ENCODE results near the gene CHMP4B.

Gene CHMP4B

DNA sequence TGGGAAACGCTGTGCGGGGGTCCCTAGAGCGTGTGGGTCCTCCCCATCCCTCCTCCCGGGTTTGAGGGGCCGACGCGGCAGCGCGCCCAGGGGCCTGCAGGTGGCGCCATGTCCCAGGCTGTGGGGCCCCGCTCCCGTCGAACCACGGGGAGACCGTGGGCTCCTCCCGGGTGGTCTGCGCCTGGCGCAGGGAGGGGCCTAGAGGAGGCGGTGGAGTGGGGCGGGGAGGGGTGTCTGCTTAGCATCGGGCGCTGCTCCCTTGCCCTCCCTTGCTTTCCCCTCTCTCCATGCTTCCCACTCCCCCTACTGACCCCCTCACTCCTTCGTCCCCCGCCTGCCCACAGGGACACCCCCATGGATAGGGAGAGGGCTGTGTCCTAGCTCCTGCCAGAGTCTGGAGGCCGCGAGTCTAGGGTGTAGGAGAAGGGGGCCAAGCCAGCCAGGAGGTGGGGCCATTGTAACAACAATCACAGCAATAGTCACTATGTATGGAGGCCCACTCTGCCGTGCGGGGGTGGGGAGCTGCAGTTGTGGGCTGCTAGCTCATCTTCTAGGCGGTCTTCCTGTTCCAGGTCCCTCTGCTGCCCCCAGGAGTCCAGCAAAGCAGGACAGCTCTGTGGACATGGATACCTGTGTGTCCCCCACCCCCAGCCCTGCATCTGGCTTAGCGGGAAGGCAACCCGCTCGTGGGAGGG is 51.7 kb downstream of the CHMP4B start:
- no peak for FAIRE-seq
- peak; percentile 36 for DNase-seq (ENCODE audit: low spot score)

DNA sequence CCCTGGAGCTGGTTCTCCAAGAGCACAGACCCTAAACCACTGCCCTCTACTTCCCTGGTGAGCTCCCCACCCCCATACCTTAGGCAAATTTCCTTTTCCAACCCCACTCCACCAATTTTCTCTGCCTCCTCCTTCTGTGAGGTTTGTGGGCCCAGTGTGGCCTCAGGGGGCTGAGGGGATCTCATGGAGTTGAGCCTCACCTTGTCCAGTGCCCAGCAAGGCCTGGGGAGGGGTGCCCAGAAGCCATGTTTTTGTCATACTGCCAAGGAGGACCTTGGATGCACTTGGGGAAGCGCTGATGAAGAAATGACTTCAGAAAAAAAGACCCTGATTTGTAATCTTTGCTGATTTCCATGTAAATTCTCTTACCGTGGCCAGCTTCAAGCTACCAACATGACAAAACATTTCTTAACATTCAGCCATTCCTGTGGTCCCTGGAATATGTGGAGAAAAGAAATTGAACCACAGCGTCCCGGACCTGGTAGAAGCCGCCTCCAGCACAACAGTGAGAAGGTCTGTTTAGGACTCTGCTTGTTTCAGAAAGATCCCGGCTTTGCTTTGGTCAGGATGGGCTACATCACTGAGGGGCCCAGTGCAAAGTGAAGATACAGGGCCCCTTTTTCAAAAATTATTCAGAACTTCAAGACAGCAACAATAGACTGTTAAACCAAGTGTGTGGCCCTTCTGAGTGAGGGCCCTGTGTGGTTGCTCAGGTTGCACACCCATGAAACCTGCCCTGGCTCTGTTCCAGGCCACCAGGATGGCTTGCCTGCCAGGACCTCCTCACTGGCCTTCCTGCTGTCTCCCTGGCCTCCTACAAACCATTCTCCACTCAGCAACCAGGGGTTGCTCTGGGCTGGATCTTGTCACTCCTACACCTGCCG is 52.5 kb downstream of the CHMP4B start:
- FAIRE-seq (no peak), DNase-seq (ENCODE audit: low spot score) (no peak)

DNA sequence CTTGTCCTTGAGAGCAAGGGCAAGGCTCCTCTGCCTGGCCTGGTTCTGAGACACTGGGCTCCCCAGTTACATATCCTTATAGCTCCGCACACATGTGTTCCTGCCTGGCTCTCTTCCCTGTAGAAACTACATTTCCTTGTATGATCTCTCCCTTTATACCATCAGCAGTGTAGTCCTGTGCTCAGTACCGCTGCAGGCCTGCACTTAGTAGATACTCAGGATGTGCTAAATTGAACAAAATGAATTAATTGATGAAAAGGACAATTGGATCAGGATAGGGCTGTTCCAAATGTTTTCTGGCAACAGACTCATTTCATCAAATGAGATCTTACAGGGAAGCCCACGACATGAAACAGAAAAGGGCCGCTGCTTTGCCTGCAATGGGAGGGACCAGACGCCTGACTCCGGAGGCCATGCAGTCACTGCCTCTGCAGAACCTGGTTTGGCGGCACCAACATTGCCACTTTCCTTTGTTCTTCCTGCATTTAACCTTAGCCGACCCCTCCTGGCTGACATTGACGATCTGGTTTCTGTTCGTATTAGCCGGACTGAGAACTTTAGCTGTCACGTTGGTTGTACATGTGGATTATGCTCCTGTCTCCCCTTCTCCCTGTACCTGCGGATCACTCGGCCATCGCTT is 53.3 kb downstream of the CHMP4B start:
- DNase-seq (ENCODE audit: low spot score) = no peak
- no peak for FAIRE-seq

DNA sequence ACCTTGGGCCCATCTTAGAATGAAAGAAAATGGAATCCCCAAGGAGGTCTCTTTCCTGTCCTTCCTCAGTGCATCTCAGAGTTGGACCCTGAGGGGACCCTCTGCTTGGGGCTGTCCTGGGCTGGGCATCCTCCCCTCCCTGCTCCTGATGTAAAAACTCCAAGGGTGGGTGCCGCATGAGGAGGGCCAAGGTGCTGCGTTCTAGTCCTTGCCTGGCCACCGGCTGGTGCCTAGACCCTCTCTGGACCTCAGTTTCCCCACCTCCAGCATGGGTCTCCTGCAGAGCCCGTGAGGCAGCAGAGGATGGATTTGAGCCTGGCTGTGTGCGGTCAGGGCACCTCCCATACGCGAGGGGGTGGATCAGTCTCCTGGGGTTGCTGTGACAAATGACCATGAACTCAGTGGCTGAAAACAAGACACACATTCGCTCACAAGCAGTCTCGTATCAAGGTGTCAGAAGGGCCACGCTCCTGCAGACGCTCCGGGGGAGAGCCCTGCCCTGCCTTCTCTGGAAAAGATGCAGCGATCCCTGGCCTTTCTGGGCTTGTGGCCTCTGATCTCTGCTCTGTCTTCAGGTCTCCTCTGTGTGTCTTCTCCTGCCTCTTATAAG is 54.7 kb downstream of the CHMP4B start:
- FAIRE-seq = no peak

GRCh38 chr20:33866398-33867100 is 55.4 kb downstream of the CHMP4B start:
- DNase-seq (ENCODE audit: low spot score) (no peak), FAIRE-seq (no peak)

More for the DNA sequence above, 54.7 kb downstream of the CHMP4B start:
- DNase-seq (ENCODE audit: low spot score) = no peak

DNA sequence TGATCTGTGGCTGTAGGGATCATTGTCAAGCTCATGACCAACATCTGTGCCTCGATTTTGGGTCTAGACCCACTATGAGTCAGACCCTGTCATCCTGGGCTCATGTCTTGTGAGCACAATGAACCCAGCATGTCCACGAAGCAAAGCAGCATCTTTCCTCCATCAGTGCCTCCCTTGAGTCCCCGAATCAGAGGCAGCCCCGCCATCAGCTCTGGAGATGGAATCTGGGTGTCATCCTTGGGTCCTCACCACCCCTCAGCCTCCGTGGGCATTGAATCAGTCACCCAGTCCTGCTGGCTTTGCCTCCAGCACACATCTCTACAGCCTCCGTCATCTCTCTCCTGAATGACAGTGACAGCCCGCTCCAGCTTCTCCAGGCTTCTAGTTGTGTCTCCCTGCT is 56.9 kb downstream of the CHMP4B start:
- FAIRE-seq = no peak

GRCh38 chr20:33868595-33868994 is 57.4 kb downstream of the CHMP4B start:
- no peak for FAIRE-seq

More for the DNA sequence above, 56.9 kb downstream of the CHMP4B start:
- no peak for DNase-seq (ENCODE audit: low spot score)

DNA sequence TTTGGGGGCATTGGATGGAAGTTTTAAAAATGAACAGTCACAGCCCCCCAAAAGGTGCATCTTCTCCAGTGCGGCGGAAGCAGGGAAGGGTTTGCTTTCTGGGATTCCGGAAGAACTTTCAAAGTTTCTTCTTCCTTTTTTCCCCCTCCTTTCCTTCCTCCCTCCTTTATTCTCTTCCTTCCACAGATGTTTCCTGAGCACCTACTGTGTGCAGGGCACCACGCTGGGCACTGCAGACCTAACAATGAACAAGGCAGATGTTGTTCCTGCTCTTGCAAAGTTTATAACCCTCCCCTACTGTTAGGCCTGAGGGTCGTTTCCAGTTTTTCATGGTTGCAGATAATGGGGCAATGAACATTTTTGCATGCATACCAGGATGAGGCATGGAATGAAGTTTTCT is 58.1 kb downstream of the CHMP4B start:
- FAIRE-seq = no peak

More at GRCh38 chr20:33868595-33868994, 57.4 kb downstream of the CHMP4B start:
- DNase-seq (ENCODE audit: low spot score) = no peak

GRCh38 chr20:33871362-33871761 is 60.2 kb downstream of the CHMP4B start:
- DNase-seq (ENCODE audit: low spot score) (no peak), FAIRE-seq (no peak)

More for the DNA sequence above, 58.1 kb downstream of the CHMP4B start:
- DNase-seq (ENCODE audit: low spot score) = no peak

DNA sequence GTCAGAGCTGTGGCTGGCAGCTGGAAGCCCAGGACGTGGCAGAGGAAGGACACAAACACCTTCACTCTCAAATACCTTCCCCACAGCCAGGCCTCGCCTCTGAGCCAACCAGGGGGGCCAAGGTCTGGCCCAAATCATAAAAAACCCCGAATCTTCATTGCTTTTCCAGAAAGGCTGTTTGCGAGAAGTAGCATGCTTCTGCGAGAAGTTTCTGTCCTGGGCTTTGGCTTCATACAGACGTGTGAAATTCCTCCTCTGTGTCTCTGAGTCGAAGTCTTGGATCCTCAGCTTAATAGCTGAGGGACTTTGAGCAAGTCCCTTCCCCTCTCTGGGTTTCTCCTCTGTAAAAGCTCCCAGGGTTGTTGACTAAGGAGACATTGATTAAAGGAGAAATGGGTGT is 63.0 kb downstream of the CHMP4B start:
- no peak for DNase-seq (ENCODE audit: low spot score)
- FAIRE-seq = no peak

- FAIRE-seq = no peak
These were observed 63.9 kb downstream of the CHMP4B start for GRCh38 chr20:33875055-33875454.

GRCh38 chr20:33875534-33876026 is 64.4 kb downstream of the CHMP4B start:
- FAIRE-seq = no peak
- no peak for DNase-seq (ENCODE audit: low spot score)

More at GRCh38 chr20:33875055-33875454, 63.9 kb downstream of the CHMP4B start:
- no peak for DNase-seq (ENCODE audit: low spot score)

- FAIRE-seq (no peak), DNase-seq (ENCODE audit: low spot score) (no peak)
These were observed 67.4 kb downstream of the CHMP4B start for GRCh38 chr20:33878583-33878982.

- DNase-seq (ENCODE audit: low spot score) (no peak), FAIRE-seq (no peak)
These were observed 69.2 kb downstream of the CHMP4B start for GRCh38 chr20:33880396-33880795.

DNA sequence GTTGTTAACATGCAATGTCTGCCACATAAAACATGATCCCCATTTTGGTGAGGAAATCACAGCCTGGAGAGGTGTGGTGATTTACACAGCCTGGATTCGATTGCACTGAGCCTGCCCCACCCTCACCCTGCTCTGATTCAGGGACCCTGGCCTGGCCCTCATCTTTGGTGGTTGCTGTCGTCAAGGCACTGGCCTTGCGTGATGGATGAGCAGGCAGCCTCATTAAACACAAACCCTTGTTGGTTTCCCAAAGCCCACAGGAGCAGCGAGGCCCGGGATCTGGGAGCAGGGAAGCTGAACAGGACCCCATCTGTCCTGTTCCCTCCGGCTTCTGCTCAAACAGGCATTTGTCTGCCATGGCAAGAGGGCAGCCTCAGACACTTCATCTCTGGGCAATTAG is 70.8 kb downstream of the CHMP4B start:
- FAIRE-seq (no peak), DNase-seq (ENCODE audit: low spot score) (no peak)

- FAIRE-seq = no peak
These were observed 71.3 kb downstream of the CHMP4B start for GRCh38 chr20:33882481-33882880.

DNA sequence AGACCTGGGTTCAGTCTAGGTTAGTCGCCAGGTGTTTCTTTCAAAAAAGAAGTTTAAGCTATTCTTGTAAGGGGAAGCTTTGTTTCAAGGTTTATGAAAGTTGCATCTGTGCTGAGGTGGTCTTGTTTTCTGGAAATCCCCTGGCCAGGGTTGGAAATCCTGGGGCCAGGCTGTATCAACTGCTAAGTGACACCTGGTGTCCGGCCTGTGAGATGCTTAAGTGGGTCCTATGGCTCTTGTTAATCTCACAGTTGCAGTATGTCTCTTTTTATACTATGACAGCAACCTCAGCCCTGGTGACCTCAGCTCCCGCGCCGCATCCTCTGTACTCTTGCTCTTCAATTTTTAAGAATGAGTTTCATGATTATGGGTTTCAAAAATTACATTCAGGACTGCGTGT is 72.0 kb downstream of the CHMP4B start:
- DNase-seq (ENCODE audit: low spot score) (no peak), FAIRE-seq (no peak)

More at GRCh38 chr20:33882481-33882880, 71.3 kb downstream of the CHMP4B start:
- DNase-seq (ENCODE audit: low spot score) = no peak

DNA sequence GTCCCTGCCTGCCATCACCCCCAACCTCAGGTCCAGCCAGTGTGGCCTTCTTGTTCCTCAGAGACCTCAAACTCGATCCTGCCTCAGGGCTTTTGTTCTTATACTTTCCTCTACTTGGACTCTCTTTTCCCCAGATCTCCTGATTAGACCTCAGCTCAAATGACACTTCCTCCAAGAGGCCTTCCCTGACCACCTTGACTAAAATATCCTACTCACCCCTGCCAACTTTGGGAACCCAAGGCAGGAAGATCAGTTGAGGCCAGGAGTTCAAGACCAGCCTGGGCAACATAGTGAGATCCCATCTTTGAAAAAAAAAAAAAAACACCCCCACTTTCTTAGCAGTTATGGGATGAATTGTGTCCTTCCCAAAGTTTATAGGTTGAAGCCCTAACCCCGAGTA is 73.5 kb downstream of the CHMP4B start:
- DNase-seq (ENCODE audit: low spot score) (no peak), FAIRE-seq (no peak)

DNA sequence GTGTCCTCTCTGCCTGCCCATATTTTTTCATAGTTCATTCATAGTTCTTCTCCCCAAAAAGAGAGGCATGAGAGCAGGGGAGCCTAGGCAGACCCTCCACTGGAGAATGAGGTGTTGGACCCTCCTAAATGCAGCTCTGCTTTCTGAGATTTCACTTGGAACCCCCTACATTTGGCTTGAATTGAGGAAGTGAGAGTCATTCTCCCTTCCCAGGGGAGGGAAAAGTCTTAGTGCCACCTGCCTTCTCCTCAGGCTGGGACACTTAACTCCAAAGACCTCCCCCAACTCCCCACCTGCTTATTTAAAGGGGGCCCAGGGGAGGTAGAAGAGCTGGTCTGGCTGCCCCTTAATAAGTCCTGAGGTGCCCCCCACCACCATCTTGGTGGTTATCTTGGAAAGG is 78.2 kb downstream of the CHMP4B start:
- FAIRE-seq = no peak

DNA sequence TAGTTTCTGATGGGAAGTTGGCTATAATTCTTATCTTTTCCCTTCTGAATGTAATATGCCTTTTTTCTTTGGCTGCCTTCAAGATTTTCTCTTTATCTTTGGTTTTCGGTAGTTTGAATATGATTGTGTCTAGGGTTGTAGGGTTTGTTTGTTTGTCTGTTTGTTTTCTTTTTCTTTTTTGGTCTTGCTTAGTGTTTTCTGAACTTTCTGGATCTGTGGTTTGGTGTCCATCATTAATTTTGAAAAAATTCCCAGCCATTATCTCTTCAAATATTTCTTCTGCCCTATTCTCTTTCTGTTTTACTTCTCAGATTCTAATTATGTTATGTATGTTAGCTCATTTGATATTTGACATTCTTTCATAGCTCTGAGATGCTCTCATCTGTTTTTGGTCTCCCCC is 79.4 kb downstream of the CHMP4B start:
- FAIRE-seq = no peak
- no peak for DNase-seq (ENCODE audit: low spot score)

More for the DNA sequence above, 78.2 kb downstream of the CHMP4B start:
- DNase-seq (ENCODE audit: low spot score) = no peak

DNA sequence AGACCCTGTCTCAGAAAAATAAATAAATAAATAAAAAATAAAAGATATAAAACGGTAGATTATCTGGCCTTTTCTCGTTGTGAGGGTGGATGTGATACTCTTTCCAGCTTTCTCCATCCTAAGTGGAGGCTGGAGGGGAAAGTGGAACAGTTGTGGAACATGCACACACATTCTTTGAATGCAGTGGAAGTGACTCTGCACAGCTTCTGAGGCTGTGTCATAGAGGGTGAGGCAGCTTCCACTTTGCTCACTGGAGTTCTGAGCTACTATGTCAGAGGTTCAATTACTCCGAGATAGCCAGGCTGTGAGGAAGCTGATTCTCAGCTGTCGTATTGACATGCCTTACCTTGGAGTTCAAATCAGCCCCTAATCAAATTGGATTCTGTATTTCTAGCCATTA is 82.2 kb downstream of the CHMP4B start:
- DNase-seq (ENCODE audit: low spot score) (no peak), FAIRE-seq (no peak)
